T-helper 2 cell treated with Interferon-gamma antibody and Interleukin-4, amounts not matched to agents 5 μg/mL and 100 μg/mL, for 36 hours (primary cell): ENCODE results near the gene TMEM87B.
"Not testable (repeated sequence)": the region's sequence is repeated elsewhere in the genome, so short reads cannot be mapped to it uniquely, and the experiment has no call there.

ENCODE experiments used
- DNase-seq: peaks from one replicate; pipeline ENCODE4 v3.0.0; 2021; ENCODE audit warnings: low spot score
- H3K27ac Mint-ChIP-seq: one replicate; pipeline ENCODE4 v1.8.0; 2021; ENCODE audit warnings: mild to moderate bottlenecking, mixed read lengths
- H3K27me3 Mint-ChIP-seq: one replicate; pipeline ENCODE4 v1.8.0; 2021; ENCODE audit warnings: low read depth, mixed read lengths
- H3K36me3 Mint-ChIP-seq: one replicate; pipeline ENCODE4 v1.8.0; 2021; ENCODE audit warnings: low read depth, mixed read lengths
- H3K4me1 Mint-ChIP-seq: one replicate; pipeline ENCODE4 v1.8.0; 2021; ENCODE audit warnings: low read depth, mixed read lengths
- H3K4me3 Mint-ChIP-seq: one replicate; pipeline ENCODE4 v1.8.0; 2022; ENCODE audit warnings: mild to moderate bottlenecking, moderate library complexity, mixed read lengths
- H3K9me3 Mint-ChIP-seq: one replicate; pipeline ENCODE4 v1.8.0; 2021; ENCODE audit warnings: mixed read lengths

The TMEM87B gene

GRCh38 chr2:112137516-112138158 is 82.6 kb downstream of the TMEM87B start:
- Mint-ChIP-seq H3K36me3 (no peaks in the 10 kb centered on the region), H3K4me3 (peak overlapping the region; percentile 65), H3K9me3 (peaks cover 10% of the 10 kb centered on the region), H3K4me1 (peaks cover 9% of the 10 kb centered on the region), H3K27ac (no peak overlapping the region), H3K27me3 (peaks cover 40% of the 10 kb centered on the region)
- DNase-seq, result no peak

- peaks cover 7% of the 10 kb centered on the region for H3K4me1 Mint-ChIP-seq
- peaks cover 40% of the 10 kb centered on the region for H3K27me3 Mint-ChIP-seq
- H3K36me3 Mint-ChIP-seq, result no peaks in the 10 kb centered on the region
- peaks cover 5% of the 10 kb centered on the region for H3K9me3 Mint-ChIP-seq
- no peak within 1 kb of the TSS for H3K27ac Mint-ChIP-seq
- DNase-seq, result no peak
- H3K4me3 Mint-ChIP-seq, result peak within 1 kb of the TSS; percentile 65
Measured at GRCh38 chr2:112138159-112139032, 83.3 kb downstream of the TMEM87B start, which contains the start of gene FBLN7. Gene FBLN7 (plus strand): TSS chr2:112138385. CDS start chr2:112138656, 271 bp downstream.

DNA sequence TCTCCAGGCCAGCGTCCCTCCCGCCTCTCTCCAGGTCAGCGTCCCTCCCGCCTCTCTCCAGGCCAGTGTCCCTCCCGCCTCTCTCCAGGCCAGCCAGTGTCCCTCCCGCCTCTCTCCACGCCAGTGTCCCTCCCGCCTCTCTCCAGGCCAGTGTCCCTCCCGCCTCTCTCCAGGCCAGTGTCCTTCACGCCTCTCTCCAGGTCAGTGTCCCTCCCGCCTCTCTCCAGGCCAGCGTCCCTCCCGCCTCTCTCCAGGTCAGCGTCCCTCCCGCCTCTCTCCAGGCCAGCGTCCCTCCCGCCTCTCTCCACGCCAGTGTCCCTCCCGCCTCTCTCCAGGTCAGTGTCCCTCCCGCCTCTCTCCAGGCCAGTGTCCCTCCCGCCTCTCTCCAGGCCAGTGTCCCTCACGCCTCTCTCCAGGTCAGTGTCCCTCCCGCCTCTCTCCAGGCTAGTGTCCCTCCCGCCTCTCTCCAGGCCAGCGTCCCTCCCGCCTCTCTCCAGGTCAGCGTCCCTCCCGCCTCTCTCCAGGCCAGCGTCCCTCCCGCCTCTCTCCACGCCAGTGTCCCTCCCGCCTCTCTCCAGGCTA is 84.1 kb downstream of the TMEM87B start:
- H3K27ac Mint-ChIP-seq, H3K9me3 Mint-ChIP-seq, DNase-seq, H3K4me1 Mint-ChIP-seq, H3K4me3 Mint-ChIP-seq, H3K36me3 Mint-ChIP-seq: not testable (repeated sequence)
- peaks cover 40% of the 10 kb centered on the region for H3K27me3 Mint-ChIP-seq

DNA sequence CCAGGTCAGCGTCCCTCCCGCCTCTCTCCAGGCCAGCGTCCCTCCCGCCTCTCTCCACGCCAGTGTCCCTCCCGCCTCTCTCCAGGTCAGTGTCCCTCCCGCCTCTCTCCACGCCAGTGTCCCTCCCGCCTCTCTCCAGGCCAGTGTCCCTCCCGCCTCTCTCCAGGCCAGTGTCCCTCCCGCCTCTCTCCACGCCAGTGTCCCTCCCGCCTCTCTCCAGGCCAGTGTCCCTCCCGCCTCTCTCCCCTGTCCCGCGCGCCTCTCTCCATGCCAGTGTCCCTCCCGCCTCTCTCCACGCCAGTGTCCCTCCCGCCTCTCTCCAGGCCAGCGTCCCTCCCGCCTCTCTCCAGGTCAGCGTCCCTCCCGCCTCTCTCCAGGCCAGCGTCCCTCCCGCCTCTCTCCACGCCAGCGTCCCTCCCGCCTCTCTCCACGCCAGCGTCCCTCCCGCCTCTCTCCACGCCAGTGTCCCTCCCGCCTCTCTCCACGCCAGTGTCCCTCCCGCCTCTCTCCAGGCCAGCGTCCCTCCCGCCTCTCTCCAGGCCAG is 84.7 kb downstream of the TMEM87B start:
- H3K27ac Mint-ChIP-seq, H3K36me3 Mint-ChIP-seq, H3K4me3 Mint-ChIP-seq, H3K4me1 Mint-ChIP-seq, H3K9me3 Mint-ChIP-seq, DNase-seq: not testable (repeated sequence)
- H3K27me3 Mint-ChIP-seq, result peaks cover 40% of the 10 kb centered on the region

DNA sequence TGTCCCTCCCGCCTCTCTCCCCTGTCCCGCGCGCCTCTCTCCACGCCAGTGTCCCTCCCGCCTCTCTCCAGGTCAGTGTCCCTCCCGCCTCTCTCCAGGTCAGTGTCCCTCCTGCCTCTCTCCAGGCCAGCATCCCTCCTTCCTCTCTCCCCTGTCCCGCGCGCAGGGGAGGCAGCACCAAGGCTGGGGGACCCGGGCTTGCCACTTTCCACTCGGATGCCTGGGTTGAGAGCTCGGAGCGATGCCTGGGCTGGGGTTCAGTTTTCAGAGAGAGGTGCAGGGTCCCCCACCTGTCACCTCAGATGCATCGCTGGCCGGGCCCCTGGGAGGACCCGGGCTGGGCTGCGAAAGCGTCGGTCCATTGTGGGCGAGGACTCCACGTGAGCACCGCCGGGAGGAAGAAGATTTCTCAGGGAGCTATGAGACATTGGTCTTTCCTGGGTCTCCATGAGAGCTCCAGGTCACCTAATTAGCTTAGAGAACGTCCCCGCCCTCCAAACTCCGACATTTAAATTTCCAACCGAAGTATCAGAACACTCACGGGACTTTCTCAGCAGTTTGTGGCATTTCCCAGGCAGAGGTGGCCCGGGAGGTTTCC is 85.2 kb downstream of the TMEM87B start:
- Mint-ChIP-seq H3K36me3 (no peaks in the 10 kb centered on the region), H3K4me3 (peak overlapping the region; percentile 12), H3K4me1 (peaks cover 7% of the 10 kb centered on the region), H3K27ac (no peak overlapping the region), H3K27me3 (peaks cover 40% of the 10 kb centered on the region), H3K9me3 (no peaks in the 10 kb centered on the region)
- DNase-seq, result no peak

GRCh38 chr2:112140899-112141625 is 86.0 kb downstream of the TMEM87B start:
- no peak overlapping the region for H3K4me3 Mint-ChIP-seq

DNA sequence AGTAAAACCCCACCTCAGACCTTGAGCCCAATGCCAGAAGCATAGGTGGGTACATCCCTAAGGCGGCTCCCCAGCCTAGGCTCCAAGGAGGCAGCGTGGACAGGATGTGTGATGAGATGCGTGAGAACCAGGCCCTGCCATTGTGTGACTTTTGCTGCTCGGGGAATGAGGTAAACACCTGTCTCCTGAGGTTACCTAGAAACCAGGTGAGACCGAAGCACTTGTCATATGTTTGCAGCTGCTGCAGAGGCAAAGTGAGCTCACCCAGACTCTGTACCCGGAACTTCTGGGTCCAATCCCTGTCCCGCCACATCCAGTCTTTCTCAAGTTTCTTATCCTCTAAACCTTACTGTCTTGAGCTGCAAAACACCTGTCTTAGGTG is 86.5 kb downstream of the TMEM87B start:
- Mint-ChIP-seq H3K36me3 (no peaks in the 10 kb centered on the region), H3K9me3 (no peaks in the 10 kb centered on the region), H3K27me3 (peaks cover 27% of the 10 kb centered on the region), H3K4me3 (no peak overlapping the region), H3K27ac (no peak overlapping the region), H3K4me1 (peaks cover 7% of the 10 kb centered on the region)
- DNase-seq, result no peak

More at GRCh38 chr2:112140899-112141625, 86.0 kb downstream of the TMEM87B start:
- Mint-ChIP-seq H3K9me3 (no peaks in the 10 kb centered on the region), H3K27ac (no peak overlapping the region), H3K4me1 (peaks cover 7% of the 10 kb centered on the region), H3K36me3 (no peaks in the 10 kb centered on the region), H3K27me3 (peaks cover 32% of the 10 kb centered on the region)
- DNase-seq, result no peak

GRCh38 chr2:112142525-112143078 is 87.5 kb downstream of the TMEM87B start:
- H3K4me3 Mint-ChIP-seq, result no peak overlapping the region

GRCh38 chr2:112143150-112143549 is 88.1 kb downstream of the TMEM87B start:
- no peaks in the 10 kb centered on the region for H3K4me1 Mint-ChIP-seq
- no peaks in the 10 kb centered on the region for H3K36me3 Mint-ChIP-seq
- H3K4me3 Mint-ChIP-seq, result no peak overlapping the region
- DNase-seq, result peak; percentile 2
- H3K27me3 Mint-ChIP-seq, result peaks cover 14% of the 10 kb centered on the region
- no peak overlapping the region for H3K27ac Mint-ChIP-seq
- no peaks in the 10 kb centered on the region for H3K9me3 Mint-ChIP-seq

More at GRCh38 chr2:112142525-112143078, 87.5 kb downstream of the TMEM87B start:
- DNase-seq, result no peak
- peaks cover 18% of the 10 kb centered on the region for H3K27me3 Mint-ChIP-seq
- peaks cover 4% of the 10 kb centered on the region for H3K4me1 Mint-ChIP-seq
- no peak overlapping the region for H3K27ac Mint-ChIP-seq
- H3K36me3 Mint-ChIP-seq, result no peaks in the 10 kb centered on the region
- H3K9me3 Mint-ChIP-seq, result no peaks in the 10 kb centered on the region

GRCh38 chr2:112144966-112145365 is 89.9 kb downstream of the TMEM87B start:
- H3K27me3 Mint-ChIP-seq, result peaks cover 10% of the 10 kb centered on the region
- no peaks in the 10 kb centered on the region for H3K9me3 Mint-ChIP-seq
- no peaks in the 10 kb centered on the region for H3K4me1 Mint-ChIP-seq
- H3K4me3 Mint-ChIP-seq, result no peak overlapping the region
- no peak for DNase-seq
- H3K27ac Mint-ChIP-seq, result no peak overlapping the region
- no peaks in the 10 kb centered on the region for H3K36me3 Mint-ChIP-seq

- H3K4me3 Mint-ChIP-seq, result no peak overlapping the region
- H3K27ac Mint-ChIP-seq, result no peak overlapping the region
- DNase-seq, result no peak
- no peaks in the 10 kb centered on the region for H3K9me3 Mint-ChIP-seq
- H3K27me3 Mint-ChIP-seq, result no peaks in the 10 kb centered on the region
- H3K4me1 Mint-ChIP-seq, result no peaks in the 10 kb centered on the region
- no peaks in the 10 kb centered on the region for H3K36me3 Mint-ChIP-seq
Measured at GRCh38 chr2:112147382-112148168, 92.5 kb downstream of the TMEM87B start.

DNA sequence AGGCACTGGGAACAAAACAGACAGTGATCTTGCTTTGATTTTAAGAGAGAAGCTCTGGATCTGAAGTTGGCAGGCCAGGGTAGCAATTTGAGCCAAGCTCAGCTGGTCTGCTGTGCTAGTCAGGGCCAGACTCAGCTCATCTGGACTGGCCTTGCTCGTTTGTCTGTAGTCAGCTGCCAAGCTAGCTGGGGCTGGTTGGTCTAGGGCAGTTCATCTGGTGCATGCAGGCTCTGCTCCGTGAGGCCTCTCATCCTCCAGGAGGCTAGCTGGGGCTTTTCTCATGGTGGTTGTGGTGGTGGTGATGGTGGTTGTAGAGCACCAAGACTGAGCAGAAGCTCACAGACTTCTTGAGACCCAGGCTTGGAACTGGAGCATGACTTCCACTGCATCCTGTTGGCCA is 93.4 kb downstream of the TMEM87B start:
- Mint-ChIP-seq H3K27ac (no peak overlapping the region), H3K36me3 (no peaks in the 10 kb centered on the region), H3K4me1 (no peaks in the 10 kb centered on the region), H3K4me3 (no peak overlapping the region), H3K27me3 (no peaks in the 10 kb centered on the region), H3K9me3 (no peaks in the 10 kb centered on the region)
- DNase-seq, result no peak
